ENCODE measurements around the gene OR2B3. TPM values are rescaled to one million over a fixed set of nuclear protein-coding genes. Genes with fewer than 3 reads are reported as not detected.

OR2B3 gene
- polyA plus RNA-seq, 1 experiment, result not detected

GRCh38 chr6:29112135-29112534 is 25.0 kb upstream of the OR2B3 start:
- ChIA-PET POLR2A (no interaction called here), CTCF (interaction anchor here (1.1 kb wide), 1 partner anchor 10 kb away, joined by 4 read pairs; no protein-coding TSS in a partner anchor)
- no peaks in the 10 kb centered on the region for H3K36me3 ChIP-seq (ENCODE audit: control insufficient read depth, insufficient read depth, low read length)
- H3K4me3 ChIP-seq (ENCODE audit: low read depth, low read length), result no peak overlapping the region
- H3K27me3 ChIP-seq (ENCODE audit: control insufficient read depth, insufficient read depth, low read length), result no peaks in the 10 kb centered on the region
- no peak for DNase-seq (ENCODE audit: low read depth)
- TF ChIP-seq, protein P1, sequence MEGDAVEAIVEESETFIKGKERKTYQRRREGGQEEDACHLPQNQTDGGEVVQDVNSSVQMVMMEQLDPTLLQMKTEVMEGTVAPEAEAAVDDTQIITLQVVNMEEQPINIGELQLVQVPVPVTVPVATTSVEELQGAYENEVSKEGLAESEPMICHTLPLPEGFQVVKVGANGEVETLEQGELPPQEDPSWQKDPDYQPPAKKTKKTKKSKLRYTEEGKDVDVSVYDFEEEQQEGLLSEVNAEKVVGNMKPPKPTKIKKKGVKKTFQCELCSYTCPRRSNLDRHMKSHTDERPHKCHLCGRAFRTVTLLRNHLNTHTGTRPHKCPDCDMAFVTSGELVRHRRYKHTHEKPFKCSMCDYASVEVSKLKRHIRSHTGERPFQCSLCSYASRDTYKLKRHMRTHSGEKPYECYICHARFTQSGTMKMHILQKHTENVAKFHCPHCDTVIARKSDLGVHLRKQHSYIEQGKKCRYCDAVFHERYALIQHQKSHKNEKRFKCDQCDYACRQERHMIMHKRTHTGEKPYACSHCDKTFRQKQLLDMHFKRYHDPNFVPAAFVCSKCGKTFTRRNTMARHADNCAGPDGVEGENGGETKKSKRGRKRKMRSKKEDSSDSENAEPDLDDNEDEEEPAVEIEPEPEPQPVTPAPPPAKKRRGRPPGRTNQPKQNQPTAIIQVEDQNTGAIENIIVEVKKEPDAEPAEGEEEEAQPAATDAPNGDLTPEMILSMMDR (IDR thresholded peaks at IDR 0.05; ENCODE audit: insufficient read depth, low read depth, low read length), result no peak

GRCh38 chr6:29107758-29108157 is 20.6 kb upstream of the OR2B3 start, which contains the start of gene OR2J3:
Gene OR2J3 (plus strand): TSS chr6:29108058. CDS start chr6:29111891, 3,833 bp downstream.
- CTCF ChIA-PET, result no interaction called here
- H3K27me3 ChIP-seq (ENCODE audit: control insufficient read depth, insufficient read depth, low read length), result no peaks in the 10 kb centered on the region

DNA sequence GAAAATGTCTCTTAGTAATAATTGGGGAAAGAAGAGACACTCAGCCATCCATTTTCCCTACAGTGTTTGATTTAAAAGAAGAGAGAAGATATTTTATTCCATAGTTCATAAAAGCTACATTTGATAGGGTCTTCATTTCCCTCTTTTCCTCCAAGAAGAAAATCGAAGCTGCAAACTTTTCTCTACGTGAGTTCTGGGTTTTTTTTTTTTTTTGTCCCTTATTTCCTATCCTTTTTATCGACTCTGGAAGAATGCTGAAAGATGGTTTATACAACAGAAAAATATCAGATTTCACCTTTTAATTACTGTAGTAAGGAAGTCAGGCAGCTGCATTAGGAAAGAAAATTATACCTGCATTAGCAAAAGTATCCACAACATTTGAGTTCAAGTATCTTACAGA is 12.1 kb upstream of the OR2B3 start, which contains the start of gene OR2J1:
Gene OR2J1 (plus strand): TSS at position 301 of the 400 bp plus-strand sequence. CDS start 1,453 bp downstream, outside the sequence.
- TF ChIP-seq, protein P1 (IDR thresholded peaks at IDR 0.05; ENCODE audit: insufficient read depth, low read depth, low read length), result no peak

More at GRCh38 chr6:29107758-29108157, 20.6 kb upstream of the OR2B3 start, which contains the start of gene OR2J3:
- H3K4me3 ChIP-seq (ENCODE audit: low read depth, low read length), result no peak within 1 kb of the TSS
- POLR2A ChIA-PET, result no interaction called here
- H3K36me3 ChIP-seq (ENCODE audit: control insufficient read depth, insufficient read depth, low read length), result no peaks in the 10 kb centered on the region
- TF ChIP-seq, protein P1 (IDR thresholded peaks at IDR 0.05; ENCODE audit: insufficient read depth, low read depth, low read length), result no peak
- no peak for DNase-seq (ENCODE audit: low read depth)

GRCh38 chr6:29097803-29098202 is 10.7 kb upstream of the OR2B3 start:
- Histone ChIP-seq H3K4me3 (ENCODE audit: low read depth, low read length) (no peak overlapping the region), H3K27me3 (ENCODE audit: control insufficient read depth, insufficient read depth, low read length) (no peaks in the 10 kb centered on the region), H3K36me3 (ENCODE audit: control insufficient read depth, insufficient read depth, low read length) (no peaks in the 10 kb centered on the region)
- ChIA-PET POLR2A (no interaction called here), CTCF (no interaction called here)
- DNase-seq (ENCODE audit: low read depth), result no peak
- TF ChIP-seq, protein P1 (IDR thresholded peaks at IDR 0.05; ENCODE audit: insufficient read depth, low read depth, low read length), result no peak

More for the DNA sequence above, 12.1 kb upstream of the OR2B3 start, which contains the start of gene OR2J1:
- ChIA-PET CTCF (no interaction called here), POLR2A (no interaction called here)
- no peak for DNase-seq (ENCODE audit: low read depth)
- Histone ChIP-seq H3K4me3 (ENCODE audit: low read depth, low read length) (no peak within 1 kb of the TSS), H3K36me3 (ENCODE audit: control insufficient read depth, insufficient read depth, low read length) (no peaks in the 10 kb centered on the region), H3K27me3 (ENCODE audit: control insufficient read depth, insufficient read depth, low read length) (no peaks in the 10 kb centered on the region)

GRCh38 chr6:29092957-29093356 is 5.8 kb upstream of the OR2B3 start:
- POLR2A ChIA-PET, result no interaction called here
- Histone ChIP-seq H3K4me3 (ENCODE audit: low read depth, low read length) (no peak overlapping the region), H3K27me3 (ENCODE audit: control insufficient read depth, insufficient read depth, low read length) (no peaks in the 10 kb centered on the region), H3K36me3 (ENCODE audit: control insufficient read depth, insufficient read depth, low read length) (no peaks in the 10 kb centered on the region)
- no peak for DNase-seq (ENCODE audit: low read depth)
- TF ChIP-seq, protein P1 (IDR thresholded peaks at IDR 0.05; ENCODE audit: insufficient read depth, low read depth, low read length), result no peak
- CTCF ChIA-PET, result no interaction called here

All from BJ (cell line).